ENCODE results near the gene MORC2. TPM values are rescaled to one million over a fixed set of nuclear protein-coding genes. Genes with fewer than 3 reads are reported as not detected.

MORC2 gene
- total RNA-seq: 16.7 and 33.3 TPM in 2 replicates

GRCh38 chr22:30968015-30968923 is at the start of gene MORC2:
TSS of gene MORC2 (minus strand) at chr22:30968774. CDS start at chr22:30967889, 885 bp downstream.

GRCh38 chr22:30968924-30969531 is 454 bp upstream of the MORC2 start, which contains the start of gene TUG1:
TSS of gene TUG1 (plus strand) at chr22:30969265.

Other genes with a start within 250 kb of the MORC2 start
- gene TUG1, start 491 bp upstream of the MORC2 start, total RNA-seq: 40.0 and 87.4 TPM in 2 replicates
- 25.7 and 48.5 TPM in 2 replicates for gene SMTN, start 112.5 kb upstream of the MORC2 start, total RNA-seq
- gene SELENOM, start 138.8 kb upstream of the MORC2 start, total RNA-seq: 17.4 and 47.8 TPM in 2 replicates
- gene INPP5J, start 154.2 kb upstream of the MORC2 start, total RNA-seq: 0.34 and 1.1 TPM in 2 replicates
- under 0.01 TPM in 1 of 2 replicates, not detected in the other for gene PLA2G3, start 171.7 kb upstream of the MORC2 start, total RNA-seq
- gene RNF185, start 191.4 kb upstream of the MORC2 start, total RNA-seq: 57.7 and 74.5 TPM in 2 replicates
- 229 and 250 TPM in 2 replicates for gene LIMK2, start 243.5 kb upstream of the MORC2 start, total RNA-seq

Measured in nasal cavity respiratory epithelium epithelial cell of viscerocranial mucosa (primary cell).